ENCODE measurements around the gene MMP13. TPM values are rescaled to one million over a fixed set of nuclear protein-coding genes. Genes with fewer than 3 reads are reported as not detected.
"Not testable (repeated sequence)": the region's sequence is repeated elsewhere in the genome, so short reads cannot be mapped to it uniquely, and the experiment has no call there.

MMP13 gene
- total RNA-seq: not detected

DNA sequence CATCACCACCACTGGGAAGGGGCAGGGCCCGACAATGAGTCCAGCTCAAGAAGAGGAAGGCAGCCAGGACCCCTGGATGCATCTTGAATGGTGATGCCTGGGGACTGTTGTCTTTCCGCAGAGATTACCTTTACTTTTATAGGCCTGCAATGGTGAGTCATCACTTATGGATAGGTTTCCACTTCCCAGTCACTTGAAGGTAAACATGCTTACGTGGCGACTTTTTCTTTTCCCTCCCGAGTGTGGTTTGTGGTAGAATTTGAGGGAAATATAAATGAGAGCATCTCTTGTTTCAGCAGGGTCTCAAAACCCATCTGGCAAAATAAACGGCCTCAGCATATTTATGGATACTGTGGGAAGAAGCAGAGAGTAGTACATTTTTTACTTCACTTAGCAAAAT is at the start of gene MMP13:
Gene MMP13, minus strand, starts transcription at position 109 of the 400 bp plus-strand sequence. Its CDS starts 27 bp downstream, at position 82.
- Histone ChIP-seq H3K27me3 (no peaks in the 10 kb centered on the region), H3K27ac (no peak within 1 kb of the TSS), H3K9me3 (no peaks in the 10 kb centered on the region), H3K36me3 (no peaks in the 10 kb centered on the region), H3K4me1 (no peaks in the 10 kb centered on the region), H3K4me3 (no peak within 1 kb of the TSS)
- 62 to 69% methylated on average over 6 of the region's 6 CpGs for WGBS, 2 donors
- intact Hi-C loops (cut with DNase I): no loop called here
- TF ChIP-seq POLR2A (IDR thresholded peaks at IDR 0.05): no peak
- TF ChIP-seq, protein P1, sequence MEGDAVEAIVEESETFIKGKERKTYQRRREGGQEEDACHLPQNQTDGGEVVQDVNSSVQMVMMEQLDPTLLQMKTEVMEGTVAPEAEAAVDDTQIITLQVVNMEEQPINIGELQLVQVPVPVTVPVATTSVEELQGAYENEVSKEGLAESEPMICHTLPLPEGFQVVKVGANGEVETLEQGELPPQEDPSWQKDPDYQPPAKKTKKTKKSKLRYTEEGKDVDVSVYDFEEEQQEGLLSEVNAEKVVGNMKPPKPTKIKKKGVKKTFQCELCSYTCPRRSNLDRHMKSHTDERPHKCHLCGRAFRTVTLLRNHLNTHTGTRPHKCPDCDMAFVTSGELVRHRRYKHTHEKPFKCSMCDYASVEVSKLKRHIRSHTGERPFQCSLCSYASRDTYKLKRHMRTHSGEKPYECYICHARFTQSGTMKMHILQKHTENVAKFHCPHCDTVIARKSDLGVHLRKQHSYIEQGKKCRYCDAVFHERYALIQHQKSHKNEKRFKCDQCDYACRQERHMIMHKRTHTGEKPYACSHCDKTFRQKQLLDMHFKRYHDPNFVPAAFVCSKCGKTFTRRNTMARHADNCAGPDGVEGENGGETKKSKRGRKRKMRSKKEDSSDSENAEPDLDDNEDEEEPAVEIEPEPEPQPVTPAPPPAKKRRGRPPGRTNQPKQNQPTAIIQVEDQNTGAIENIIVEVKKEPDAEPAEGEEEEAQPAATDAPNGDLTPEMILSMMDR (IDR thresholded peaks at IDR 0.05): no peak
- DNase-seq: no peak

DNA sequence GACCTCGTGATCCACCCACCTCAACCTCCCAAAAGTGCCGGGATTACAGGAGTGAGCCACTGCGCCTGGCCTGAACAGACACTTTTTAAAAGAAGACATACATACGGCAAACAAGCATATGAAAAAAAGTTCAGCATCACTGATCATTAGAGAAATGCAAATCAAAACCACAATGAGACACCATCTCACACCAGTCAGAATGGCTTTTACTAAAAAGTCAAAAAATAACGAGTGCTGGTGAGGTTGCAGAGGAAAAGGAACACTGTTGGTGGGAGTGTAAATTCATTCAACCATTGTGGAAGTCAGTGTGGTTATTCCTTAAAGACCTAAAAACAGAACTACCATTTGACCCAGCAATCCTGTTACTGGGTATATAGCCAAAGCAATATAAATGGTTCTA is 48.7 kb upstream of the MMP13 start:
- H3K27ac ChIP-seq; H3K4me3 ChIP-seq; DNase-seq; H3K4me1 ChIP-seq; H3K27me3 ChIP-seq; H3K9me3 ChIP-seq; intact Hi-C loops (cut with DNase I); H3K36me3 ChIP-seq: not testable (repeated sequence)
- 82 to 91% methylated on average over 5 of the region's 5 CpGs for WGBS, 2 donors

DNA sequence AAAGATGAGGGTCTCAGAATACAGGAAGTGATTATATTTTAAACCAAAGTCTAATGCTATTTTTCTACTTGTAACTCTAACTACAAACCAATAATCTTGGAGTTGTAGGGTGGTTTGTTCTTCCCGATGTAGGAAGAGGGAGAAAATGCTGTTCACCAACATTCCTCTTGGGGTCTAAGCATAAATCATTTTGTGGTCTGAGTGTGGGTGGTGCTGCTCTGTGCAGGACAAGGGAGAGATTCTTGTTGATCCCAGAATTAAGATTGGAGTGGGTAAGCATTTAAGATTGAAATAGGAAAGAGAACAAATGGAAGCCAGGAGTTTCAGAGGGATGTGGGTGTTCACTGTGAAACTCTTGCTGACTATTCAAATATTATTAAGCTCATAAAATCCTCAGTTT is 38.6 kb upstream of the MMP13 start:
- Histone ChIP-seq H3K27ac (no peak overlapping the region), H3K4me1 (no peaks in the 10 kb centered on the region), H3K27me3 (no peaks in the 10 kb centered on the region), H3K9me3 (no peaks in the 10 kb centered on the region), H3K4me3 (no peak overlapping the region), H3K36me3 (no peaks in the 10 kb centered on the region)
- intact Hi-C loops (cut with DNase I): no loop called here
- no peak for DNase-seq
- no peak for TF ChIP-seq POLR2A (IDR thresholded peaks at IDR 0.05)
- TF ChIP-seq, protein P1 (IDR thresholded peaks at IDR 0.05): no peak
- 31 to 47% methylated on average over 1 of the region's 1 CpG for WGBS, 2 donors

DNA sequence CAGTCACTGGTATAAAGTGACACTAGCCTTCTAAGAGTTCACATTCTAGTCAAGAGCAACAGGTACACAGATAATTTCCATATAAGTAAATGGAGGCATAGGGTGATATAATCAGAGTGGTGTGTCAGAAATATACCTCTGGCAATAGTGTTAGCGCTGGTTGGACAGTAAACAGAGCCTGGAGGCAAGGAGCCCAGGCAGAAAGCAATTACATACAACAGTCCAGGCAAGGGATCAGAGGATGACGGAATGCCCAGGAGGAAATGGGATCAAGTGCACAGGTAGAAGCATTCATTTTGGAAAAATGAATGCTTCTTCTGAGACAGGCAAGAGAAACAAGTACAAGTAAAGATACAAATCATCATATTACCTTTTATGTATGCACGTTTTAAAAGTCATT is 36.2 kb upstream of the MMP13 start:
- TF ChIP-seq, protein P1 (IDR thresholded peaks at IDR 0.05): no peak
- no peak for TF ChIP-seq POLR2A (IDR thresholded peaks at IDR 0.05)
- Histone ChIP-seq H3K27ac (no peak overlapping the region), H3K27me3 (no peaks in the 10 kb centered on the region), H3K4me1 (no peaks in the 10 kb centered on the region), H3K4me3 (no peak overlapping the region), H3K9me3 (no peaks in the 10 kb centered on the region), H3K36me3 (no peaks in the 10 kb centered on the region)
- intact Hi-C loops (cut with DNase I): no loop called here
- 44 to 47% methylated on average over 3 of the region's 3 CpGs for WGBS, 2 donors
- DNase-seq: no peak

DNA sequence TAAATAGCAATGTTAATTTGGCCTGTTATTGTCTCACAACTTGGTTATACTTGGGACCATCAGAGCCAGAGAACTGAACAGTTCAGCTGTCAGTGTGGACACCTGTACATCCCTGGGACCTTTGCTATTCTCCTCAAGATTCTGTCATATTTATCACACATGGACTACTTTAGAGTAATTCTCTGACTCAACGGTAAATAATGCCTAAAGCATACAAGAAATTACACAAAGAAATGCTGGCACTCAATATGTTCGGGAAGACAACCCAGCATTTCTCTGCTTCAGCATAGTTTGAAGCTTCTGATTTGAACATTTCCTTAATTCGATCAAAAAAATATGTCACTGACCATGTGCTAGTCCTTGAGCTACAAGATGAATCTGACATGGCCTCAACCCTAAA is 34.6 kb upstream of the MMP13 start:
- no peaks in the 10 kb centered on the region for H3K9me3 ChIP-seq
- no peaks in the 10 kb centered on the region for H3K4me1 ChIP-seq
- no peak overlapping the region for H3K4me3 ChIP-seq
- DNase-seq: no peak
- 83 to 93% methylated on average over 3 of the region's 3 CpGs for WGBS, 2 donors
- no peak for TF ChIP-seq POLR2A (IDR thresholded peaks at IDR 0.05)
- TF ChIP-seq, protein P1 (IDR thresholded peaks at IDR 0.05): no peak
- intact Hi-C loops (cut with DNase I): no loop called here
- no peak overlapping the region for H3K27ac ChIP-seq
- no peaks in the 10 kb centered on the region for H3K36me3 ChIP-seq
- no peaks in the 10 kb centered on the region for H3K27me3 ChIP-seq

DNA sequence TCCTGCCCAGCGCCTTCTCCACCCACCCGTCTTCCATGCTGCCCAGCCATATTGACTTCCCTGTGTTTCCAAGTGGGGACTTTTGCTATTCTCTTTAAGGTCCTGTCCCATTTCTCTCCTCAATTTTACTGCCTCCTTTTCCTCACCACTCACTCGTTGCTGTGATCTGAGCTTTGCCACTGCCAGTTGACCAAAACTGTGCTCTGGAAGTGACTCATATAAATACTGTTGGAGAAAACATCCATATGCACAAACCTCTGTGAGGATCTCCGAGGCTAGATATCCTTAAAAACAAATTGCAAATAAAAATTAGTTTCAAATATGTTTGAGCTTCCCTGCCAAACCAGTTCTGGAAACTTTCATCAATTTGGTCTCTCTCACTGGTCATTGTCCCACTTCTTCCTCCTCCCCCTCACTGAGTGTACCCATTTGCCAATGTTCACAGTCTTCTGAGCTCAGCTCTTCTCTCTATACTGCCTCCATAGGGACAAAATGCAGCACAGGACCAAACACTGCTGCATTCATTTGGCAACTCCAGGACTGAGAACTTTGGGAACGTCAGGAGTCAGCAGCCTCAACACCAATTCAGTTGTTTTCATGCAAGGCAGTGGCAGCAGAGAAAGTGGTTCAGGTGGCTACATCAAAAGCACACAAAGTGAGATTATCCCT is 34.0 kb upstream of the MMP13 start:
- no peak overlapping the region for H3K27ac ChIP-seq
- WGBS, 2 donors: 56 to 59% methylated on average over 5 of the region's 5 CpGs
- no peak for TF ChIP-seq POLR2A (IDR thresholded peaks at IDR 0.05)
- TF ChIP-seq, protein P1 (IDR thresholded peaks at IDR 0.05): no peak
- intact Hi-C loops (cut with DNase I): no loop called here
- no peak for DNase-seq
- H3K36me3 ChIP-seq: no peaks in the 10 kb centered on the region
- H3K4me1 ChIP-seq: no peaks in the 10 kb centered on the region
- H3K27me3 ChIP-seq: no peaks in the 10 kb centered on the region
- no peaks in the 10 kb centered on the region for H3K9me3 ChIP-seq
- no peak overlapping the region for H3K4me3 ChIP-seq

Measured in esophagus squamous epithelium (tissue), 5 donors.